ENCODE data around the gene EDN1.

Gene EDN1

GRCh38 chr6:12289933-12290820 lies at the start of gene EDN1:
TSS of gene EDN1 (plus strand) at chr6:12290361. CDS start at chr6:12290630, 269 bp downstream.
- no peaks in the 10 kb centered on the region for H3K4me1 ChIP-seq (ENCODE audit: insufficient read depth, low read length)
- TF ChIP-seq CTCF (IDR thresholded peaks at IDR 0.05; ENCODE audit: borderline replicate concordance, extremely low read depth, low read length, poor library complexity, severe bottlenecking): peak; percentile 14
- TF ChIP-seq EZH2 (IDR thresholded peaks at IDR 0.05; ENCODE audit: borderline replicate concordance, low read depth, low read length, severe bottlenecking): no peak
- H3K79me2 ChIP-seq (ENCODE audit: insufficient read depth, low read length): no peaks in the 10 kb centered on the region
- peaks cover 25% of the 10 kb centered on the region for H3K27me3 ChIP-seq (ENCODE audit: insufficient read depth, low read length, poor library complexity)
- no peaks in the 10 kb centered on the region for H3K9me3 ChIP-seq (ENCODE audit: insufficient read depth, low read length, severe bottlenecking)
- no peak within 1 kb of the TSS for H3K4me2 ChIP-seq (ENCODE audit: insufficient read depth, low read length)
- ATAC-seq (ENCODE audit: insufficient read depth, low read depth): 0 out of 3 replicates have a peak, but pooled peaks have one; percentile 42
- no peak for DNase-seq
- H4K20me1 ChIP-seq (ENCODE audit: insufficient read depth, low read length): no peaks in the 10 kb centered on the region
- H3K36me3 ChIP-seq (ENCODE audit: insufficient read depth, low read length): no peaks in the 10 kb centered on the region
- no peak within 1 kb of the TSS for H3K4me3 ChIP-seq (ENCODE audit: low read depth in 1 of 2, low read length in 2 of 2)
- no peak within 1 kb of the TSS for H2AFZ ChIP-seq (ENCODE audit: low read depth, low read length)
- H3K9ac ChIP-seq (ENCODE audit: low read depth, low read length): no peak within 1 kb of the TSS
- no peak within 1 kb of the TSS for H3K27ac ChIP-seq (ENCODE audit: low read length)

- TF ChIP-seq CTCF (IDR thresholded peaks at IDR 0.05; ENCODE audit: borderline replicate concordance, extremely low read depth, low read length, poor library complexity, severe bottlenecking) (no peak), EZH2 (IDR thresholded peaks at IDR 0.05; ENCODE audit: borderline replicate concordance, low read depth, low read length, severe bottlenecking) (no peak)
- no peak overlapping the region for H3K9ac ChIP-seq (ENCODE audit: low read depth, low read length)
- H3K79me2 ChIP-seq (ENCODE audit: insufficient read depth, low read length): no peaks in the 10 kb centered on the region
- no peaks in the 10 kb centered on the region for H3K27me3 ChIP-seq (ENCODE audit: insufficient read depth, low read length, poor library complexity)
- no peaks in the 10 kb centered on the region for H3K36me3 ChIP-seq (ENCODE audit: insufficient read depth, low read length)
- no peak overlapping the region for H2AFZ ChIP-seq (ENCODE audit: low read depth, low read length)
- no peak overlapping the region for H3K27ac ChIP-seq (ENCODE audit: low read length)
- H3K4me3 ChIP-seq (ENCODE audit: low read depth in 1 of 2, low read length in 2 of 2): no peak overlapping the region
- no peak overlapping the region for H3K4me2 ChIP-seq (ENCODE audit: insufficient read depth, low read length)
- no peak for ATAC-seq (ENCODE audit: insufficient read depth, low read depth)
- H3K9me3 ChIP-seq (ENCODE audit: insufficient read depth, low read length, severe bottlenecking): no peaks in the 10 kb centered on the region
- no peak for DNase-seq
- H4K20me1 ChIP-seq (ENCODE audit: insufficient read depth, low read length): no peaks in the 10 kb centered on the region
- H3K4me1 ChIP-seq (ENCODE audit: insufficient read depth, low read length): no peaks in the 10 kb centered on the region
These were observed 48.5 kb upstream of the EDN1 start for GRCh38 chr6:12241493-12242175.

GRCh38 chr6:12243169-12243568 lies 47.0 kb upstream of the EDN1 start:
- DNase-seq (no peak), ATAC-seq (ENCODE audit: insufficient read depth, low read depth) (no peak)
- Histone ChIP-seq H3K9ac (ENCODE audit: low read depth, low read length) (no peak overlapping the region), H3K4me2 (ENCODE audit: insufficient read depth, low read length) (no peak overlapping the region), H3K4me1 (ENCODE audit: insufficient read depth, low read length) (no peaks in the 10 kb centered on the region), H3K27ac (ENCODE audit: low read length) (no peak overlapping the region), H3K36me3 (ENCODE audit: insufficient read depth, low read length) (no peaks in the 10 kb centered on the region), H3K27me3 (ENCODE audit: insufficient read depth, low read length, poor library complexity) (no peaks in the 10 kb centered on the region), H4K20me1 (ENCODE audit: insufficient read depth, low read length) (no peaks in the 10 kb centered on the region), H3K79me2 (ENCODE audit: insufficient read depth, low read length) (no peaks in the 10 kb centered on the region), H3K4me3 (ENCODE audit: low read depth in 1 of 2, low read length in 2 of 2) (no peak overlapping the region), H2AFZ (ENCODE audit: low read depth, low read length) (no peak overlapping the region), H3K9me3 (ENCODE audit: insufficient read depth, low read length, severe bottlenecking) (no peaks in the 10 kb centered on the region)
- TF ChIP-seq CTCF (IDR thresholded peaks at IDR 0.05; ENCODE audit: borderline replicate concordance, extremely low read depth, low read length, poor library complexity, severe bottlenecking): no peak
- no peak for TF ChIP-seq EZH2 (IDR thresholded peaks at IDR 0.05; ENCODE audit: borderline replicate concordance, low read depth, low read length, severe bottlenecking)

All from DND-41 (cell line).